HepG2 (cell line): ENCODE data around the gene OR10X1.

Experiments used
- EP300 ChIP-seq, 3 experiments: sonication (generic) in 1 of 3; formaldehyde crosslinking in 1 of 3; IDR thresholded peaks; 2 replicates each; pipeline versions ENCODE4 v1.5.1 to v1.6.1; 2011 to 2020; ENCODE audit warnings: low read depth in 2 of 3, low read length in 2 of 3, borderline replicate concordance in 1 of 3, improper control_type of control experiment in 1 of 3, mild to moderate bottlenecking in 1 of 3, missing genetic modification reagents in 1 of 3, moderate library complexity in 1 of 3
- EZH2 ChIP-seq: conservative IDR thresholded peaks from 2 replicates; pipeline ENCODE4 v1.6.1; 2012; ENCODE audit warnings: mild to moderate bottlenecking, low read depth, low read length, moderate library complexity
- IKZF1 ChIP-seq: fragments of 450-650 bp; IDR thresholded peaks from 2 replicates; pipeline ENCODE4 v1.7.1; 2016
- KLF15 ChIP-seq: sonication (generic); formaldehyde crosslinking; IDR thresholded peaks from 2 replicates; pipeline ENCODE4 v1.8.1; 2023; ENCODE audit warnings: borderline replicate concordance, mild to moderate bottlenecking, inconsistent platforms, missing genetic modification reagents, mixed read lengths
- NFYB ChIP-seq: sonication (generic); formaldehyde crosslinking; IDR thresholded peaks from 2 replicates; pipeline ENCODE4 v1.4.0; 2020; ENCODE audit warnings: missing genetic modification reagents
- RELA ChIP-seq: sonication (generic); formaldehyde crosslinking; IDR thresholded peaks from 2 replicates; pipeline ENCODE4 v1.4.0; 2020; ENCODE audit warnings: missing genetic modification reagents
- STAT5B ChIP-seq: sonication (generic); formaldehyde crosslinking; IDR thresholded peaks from 2 replicates; pipeline ENCODE4 v1.4.0; 2020; ENCODE audit warnings: missing genetic modification reagents
- TRAFD1 ChIP-seq: sonication (generic); formaldehyde crosslinking; IDR thresholded peaks from 2 replicates; pipeline ENCODE4 v1.5.1; 2020; ENCODE audit warnings: missing genetic modification reagents, mild to moderate bottlenecking, borderline replicate concordance
- ZHX2 ChIP-seq, 2 experiments: sonication (generic) in 1 of 2; formaldehyde crosslinking in 1 of 2; IDR thresholded peaks; 2 replicates each; pipeline versions ENCODE4 v1.6.1 to v1.9.0; 2014 to 2022; ENCODE audit warnings: antibody characterized with exemption in 1 of 2, borderline replicate concordance in 1 of 2, inconsistent platforms in 1 of 2, low read depth in 1 of 2, missing genetic modification reagents in 1 of 2
- ZNF446 ChIP-seq: sonication (generic); formaldehyde crosslinking; IDR thresholded peaks from 2 replicates; pipeline ENCODE4 v1.5.0; 2020; ENCODE audit warnings: mild to moderate bottlenecking, missing genetic modification reagents
- ZNF530 ChIP-seq: sonication (generic); formaldehyde crosslinking; IDR thresholded peaks from 2 replicates; pipeline ENCODE4 v1.5.0; 2020; ENCODE audit warnings: low read depth, mild to moderate bottlenecking, missing genetic modification reagents

- TF ChIP-seq ZNF530 (CRISPR knock-in tag) = no peak
- no peak for TF ChIP-seq TRAFD1 (CRISPR knock-in tag)
- TF ChIP-seq NFYB (CRISPR knock-in tag) = no peak
- no peak for TF ChIP-seq KLF15
- TF ChIP-seq EZH2 = no peak
- no peak for TF ChIP-seq ZNF446 (CRISPR knock-in tag)
- TF ChIP-seq RELA (CRISPR knock-in tag) = no peak
- no peak for TF ChIP-seq IKZF1
- no peak for TF ChIP-seq STAT5B (CRISPR knock-in tag)
- TF ChIP-seq EP300 (IDR thresholded peaks at IDR 0.05; ENCODE audit: low read depth in 2 of 2, low read length in 2 of 2) = no peak
- no peak for TF ChIP-seq EP300 (CRISPR knock-in tag; IDR thresholded peaks at IDR 0.05; ENCODE audit: borderline replicate concordance)
- no peak for TF ChIP-seq ZHX2 (IDR thresholded peaks at IDR 0.05; ENCODE audit: low read depth)
- no peak for TF ChIP-seq ZHX2 (CRISPR knock-in tag; IDR thresholded peaks at IDR 0.05; ENCODE audit: borderline replicate concordance)
These were observed 7.2 kb upstream of the OR10X1 start for GRCh38 chr1:158586942-158587341.
